Panc1 (cell line): ENCODE results near the gene MPDU1. TPM values are rescaled to one million over a fixed set of nuclear protein-coding genes. Genes with fewer than 3 reads are reported as not detected.
A peak's percentile ranks its signal among the peaks of the same experiment; 100 is the strongest.

Source experiments
- ATAC-seq: fragments of 200-7000 bp; cut with Tn5 transposase; 2 replicates; pipeline ENCODE4 v1.9.1; 2020; ENCODE audit warnings: mild to moderate bottlenecking, moderate library complexity
- BruUV-seq: library from RNA; stranded (reverse); fragments of 400-500 nt; replicated peaks from 2 replicates; lab custom pipeline; 2021; lab: Mats Ljungman, UMichigan
- CTCF ChIA-PET: fragments of 300-600 bp; sonication (Branson Sonifier 250); formaldehyde crosslinking; loops from one replicate; lab custom pipeline; 2022; ENCODE audit warnings: antibody characterized with exemption; lab: Charles Lee
- POLR2A ChIA-PET: fragments of 300-600 bp; sonication (Branson Sonifier 250); formaldehyde crosslinking; loops from one replicate; lab custom pipeline; 2022; ENCODE audit warnings: antibody characterized with exemption; lab: Charles Lee
- DNase-seq: peaks from one replicate; pipeline ENCODE4 v3.0.0-alpha.2; 2010; ENCODE audit warnings: low read depth, low spot score
- H3K27ac ChIP-seq: 2 replicates; pipeline ENCODE4 v1.5.1; 2011; ENCODE audit warnings: mild to moderate bottlenecking, low read length, inconsistent platforms
- H3K27me3 ChIP-seq: fragments of 200-500 bp; sonication (Bioruptor generic); 2 replicates; pipeline ENCODE4 v1.6.0; 2014; ENCODE audit warnings: low read length, inconsistent platforms; ENCODE audit not compliant: control insufficient read depth, insufficient read depth
- H3K36me3 ChIP-seq: fragments of 200-500 bp; sonication (Bioruptor generic); 2 replicates; pipeline ENCODE4 v1.5.1; 2014; ENCODE audit warnings: inconsistent platforms, mild to moderate bottlenecking, low read length, moderate library complexity; ENCODE audit not compliant: control insufficient read depth, insufficient read depth
- H3K4me1 ChIP-seq: 2 replicates; pipeline ENCODE4 v1.5.1; 2011; ENCODE audit warnings: inconsistent platforms, mild to moderate bottlenecking, low read length, moderate library complexity; ENCODE audit not compliant: control insufficient read depth, insufficient read depth
- H3K4me3 ChIP-seq, 2 experiments: 2 replicates each; pipeline ENCODE4 v1.5.1; 2011 to 2012; ENCODE audit warnings: low read depth in 2 of 2, low read length in 2 of 2, mild to moderate bottlenecking in 2 of 2, inconsistent platforms in 1 of 2, moderate library complexity in 1 of 2
- H3K9me3 ChIP-seq: fragments of 200-500 bp; sonication (Bioruptor generic); 2 replicates; pipeline ENCODE4 v1.5.1; 2014; ENCODE audit warnings: low read depth, mild to moderate bottlenecking, inconsistent platforms, low read length, moderate library complexity; ENCODE audit not compliant: control insufficient read depth, insufficient read depth
- CTCF ChIP-seq: fragments of 450-650 bp; IDR thresholded peaks from 2 replicates; pipeline ENCODE4 v1.5.1; 2017; ENCODE audit warnings: mild to moderate bottlenecking
- POLR2AphosphoS5 ChIP-seq: IDR thresholded peaks from 2 replicates; pipeline ENCODE4 v1.6.1; 2012; ENCODE audit warnings: mild to moderate bottlenecking, low read depth, low read length, moderate library complexity
- REST ChIP-seq, 2 experiments: IDR thresholded peaks; 2 replicates each; pipeline ENCODE4 v1.6.1; 2011 to 2012; ENCODE audit warnings: low read depth in 2 of 2, control low read depth in 1 of 2, low read length in 1 of 2, mild to moderate bottlenecking in 1 of 2, moderate library complexity in 1 of 2; ENCODE audit not compliant: insufficient read depth in 1 of 2
- SIN3A ChIP-seq: IDR thresholded peaks from 2 replicates; pipeline ENCODE4 v1.6.1; 2012; ENCODE audit warnings: low read depth, mild to moderate bottlenecking, low read length, moderate library complexity, borderline replicate concordance; ENCODE audit not compliant: insufficient read depth
- TCF7L2 ChIP-seq: IDR thresholded peaks from 2 replicates; pipeline ENCODE4 v1.6.1; 2011; ENCODE audit warnings: mild to moderate bottlenecking, low read depth, low read length, inconsistent platforms
- in situ Hi-C: cut with HindIII; loops from 2 replicates; pipeline ENCODE4 v1.10.0; 2016; ENCODE audit warnings: low sequenced_read_pairs, low pct_unique_long_range_greater_than_20kb
- intact Hi-C: fragments of 100-400 bp; cut with micrococcal nuclease; formaldehyde crosslinking; loops from one replicate; pipeline ENCODE4 v1.10.0; 2022; ENCODE audit not compliant: unreplicated experiment
- total RNA-seq: library from RNA; stranded (reverse); gene quantifications from one replicate; pipeline ENCODE4 v1.2.1, GENCODE V29; 2021; ENCODE audit not compliant: unreplicated experiment

MPDU1 gene
- total RNA-seq, 1 experiment from 2014 or later, result 47.1 TPM

GRCh38 chr17:7544911-7545310 lies 38.7 kb upstream of the MPDU1 start:
- no peak for ATAC-seq
- Histone ChIP-seq H3K9me3 (no peaks in the 10 kb centered on the region), H3K36me3 (no peaks in the 10 kb centered on the region), H3K27ac (no peak overlapping the region), H3K27me3 (no peaks in the 10 kb centered on the region), H3K4me3 (no peak overlapping the region), H3K4me1 (peaks cover 5% of the 10 kb centered on the region; the same call in 1 of the 2 replicates)
- intact Hi-C loops (no loop called here), in situ Hi-C loops (no loop called here)
- DNase-seq, result no peak
- TF ChIP-seq REST (IDR thresholded peaks at IDR 0.05; ENCODE audit: insufficient read depth in 1 of 2, low read depth in 2 of 2, low read length in 1 of 2) (no peak), TCF7L2 (no peak), CTCF (no peak), POLR2AphosphoS5 (no peak), SIN3A (no peak)
- CTCF ChIA-PET, result no interaction called here
- no TSS peak for BruUV-seq
- POLR2A ChIA-PET, result no interaction called here

GRCh38 chr17:7548585-7549400 lies 34.9 kb upstream of the MPDU1 start, which contains the start of gene TNFSF12:
Gene TNFSF12 (plus strand): TSS chr17:7549058. CDS start chr17:7549154, 96 bp downstream.
- H3K27ac ChIP-seq, result peak within 1 kb of the TSS; percentile 58
- no peaks in the 10 kb centered on the region for H3K9me3 ChIP-seq
- H3K36me3 ChIP-seq, result no peaks in the 10 kb centered on the region
- no TSS peak for BruUV-seq
- H3K4me1 ChIP-seq, result peaks cover 5% of the 10 kb centered on the region; the same call in 1 of the 2 replicates
- DNase-seq (no peak), ATAC-seq (peak; percentile 85)
- in situ Hi-C loops (no loop called here), intact Hi-C loops (no loop called here)
- POLR2A ChIA-PET, result no interaction called here
- TF ChIP-seq POLR2AphosphoS5 (no peak), REST (IDR thresholded peaks at IDR 0.05; ENCODE audit: insufficient read depth in 1 of 2, low read depth in 2 of 2, low read length in 1 of 2) (no peak), TCF7L2 (no peak), SIN3A (no peak), CTCF (no peak; the same call in 1 of the 2 replicates)
- peak within 1 kb of the TSS; percentile 50 to 67 for H3K4me3 ChIP-seq
- H3K27me3 ChIP-seq, result no peaks in the 10 kb centered on the region
- CTCF ChIA-PET, result no interaction called here
